ENCODE measurements around the gene CPT2. TPM values are rescaled to one million over a fixed set of nuclear protein-coding genes. Genes with fewer than 3 reads are reported as not detected.

CPT2 gene
- total and polyA plus RNA-seq, 2 of the 13 experiments (the other 11 are each of a cell fraction or from before 2014, with no cell fraction given), result 12.6 to 14.6 TPM

GRCh38 chr1:53176452-53177208 is 20.0 kb upstream of the CPT2 start (continued):
- TF ChIP-seq SKI (IDR thresholded peaks at IDR 0.05; ENCODE audit: partially characterized antibody) (peak; percentile 27), MXD3 (CRISPR knock-in tag; IDR thresholded peaks at IDR 0.05) (0 out of 2 replicates have a peak, but pooled peaks have one; percentile 56), KAT7 (CRISPR knock-in tag; IDR thresholded peaks at IDR 0.05; ENCODE audit: borderline replicate concordance) (no peak), ADNP (CRISPR knock-in tag; IDR thresholded peaks at IDR 0.05) (no peak), GMEB1 (CRISPR knock-in tag; IDR thresholded peaks at IDR 0.05; ENCODE audit: borderline replicate concordance) (no peak), KDM5A (IDR thresholded peaks at IDR 0.05; ENCODE audit: borderline replicate concordance, low read length) (no peak), ZNF432 (CRISPR knock-in tag; IDR thresholded peaks at IDR 0.05; ENCODE audit: borderline replicate concordance) (no peak), ZNF383 (CRISPR knock-in tag; IDR thresholded peaks at IDR 0.05; ENCODE audit: borderline replicate concordance) (no peak), SP1 (IDR thresholded peaks at IDR 0.05) (no peak), SP1 (CRISPR knock-in tag; IDR thresholded peaks at IDR 0.05) (no peak), ZNF749 (CRISPR knock-in tag; IDR thresholded peaks at IDR 0.05; ENCODE audit: borderline replicate concordance) (no peak), CEBPB (IDR thresholded peaks at IDR 0.05; ENCODE audit: borderline replicate concordance, low read depth, low read length) (no peak), ZSCAN31 (CRISPR knock-in tag; IDR thresholded peaks at IDR 0.05; ENCODE audit: low read depth) (no peak), ZNF207 (IDR thresholded peaks at IDR 0.05; ENCODE audit: borderline replicate concordance) (no peak), MEF2D (CRISPR knock-in tag; IDR thresholded peaks at IDR 0.05) (0 out of 2 replicates have a peak, but pooled peaks have one; percentile 25), CEBPZ (IDR thresholded peaks at IDR 0.05; ENCODE audit: low read length) (no peak), ZNF614 (CRISPR knock-in tag; IDR thresholded peaks at IDR 0.05; ENCODE audit: borderline replicate concordance) (0 out of 2 replicates have a peak, but pooled peaks have one; percentile 21), ZNF761 (CRISPR knock-in tag; conservative IDR thresholded peaks at IDR 0.05) (no peak), TRIM24 (CRISPR knock-in tag; IDR thresholded peaks at IDR 0.05) (no peak), ZNF205 (CRISPR knock-in tag; IDR thresholded peaks at IDR 0.05) (no peak), SP4 (CRISPR knock-in tag; IDR thresholded peaks at IDR 0.05) (no peak), ZNF382 (CRISPR knock-in tag; IDR thresholded peaks at IDR 0.05; ENCODE audit: borderline replicate concordance) (no peak), ZNF839 (CRISPR knock-in tag; IDR thresholded peaks at IDR 0.05; ENCODE audit: borderline replicate concordance) (no peak), CC2D1A (CRISPR knock-in tag; IDR thresholded peaks at IDR 0.05) (no peak), ELF1 (CRISPR knock-in tag; IDR thresholded peaks at IDR 0.05) (0 out of 2 replicates have a peak, but pooled peaks have one; percentile 13), REPIN1 (CRISPR knock-in tag; IDR thresholded peaks at IDR 0.05; ENCODE audit: borderline replicate concordance, low read depth) (peak; percentile 63; the same call in 1 of the 2 replicates), ATRX (CRISPR knock-in tag; IDR thresholded peaks at IDR 0.05; ENCODE audit: borderline replicate concordance) (no peak)
